Superior temporal gyrus (tissue), 1 donor: ENCODE results near the gene CHRND.

Experiments used
- DNase-seq: peaks from one replicate; pipeline ENCODE4 v3.0.0-alpha.2; 2016; ENCODE audit errors: extremely low spot score

The CHRND gene

DNA sequence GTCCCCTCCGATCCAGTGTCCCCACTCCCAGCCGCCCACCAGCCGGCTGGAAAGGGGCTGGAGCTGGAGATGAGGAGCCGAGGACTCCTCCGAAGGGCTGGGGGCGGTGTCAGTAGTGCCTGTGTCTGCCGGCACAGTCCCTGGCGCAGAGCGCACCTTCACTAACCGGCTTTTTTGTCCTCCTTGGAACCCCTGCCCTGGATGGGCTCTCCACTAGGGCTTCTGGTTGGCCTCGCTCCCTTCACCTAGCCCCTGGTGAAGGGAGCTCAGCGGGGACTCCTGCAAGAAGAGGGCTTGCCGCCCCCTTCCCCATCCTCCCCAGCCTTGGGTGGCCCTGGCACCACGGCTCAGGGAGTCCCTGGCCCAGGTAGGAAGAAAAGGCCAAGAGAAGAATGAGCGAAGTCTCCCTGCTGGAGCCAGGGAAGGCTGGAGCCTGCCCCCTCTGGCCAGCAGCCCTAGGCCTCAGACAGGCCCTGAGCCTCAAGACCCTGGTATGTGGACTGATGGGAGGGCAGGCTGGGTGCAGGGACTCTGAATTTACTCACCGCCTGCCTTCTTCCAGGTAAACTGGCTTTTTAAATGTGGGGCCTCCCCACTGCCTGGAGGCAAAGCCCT, 37.8 kb upstream of the CHRND start:
- DNase-seq = no peak

DNA sequence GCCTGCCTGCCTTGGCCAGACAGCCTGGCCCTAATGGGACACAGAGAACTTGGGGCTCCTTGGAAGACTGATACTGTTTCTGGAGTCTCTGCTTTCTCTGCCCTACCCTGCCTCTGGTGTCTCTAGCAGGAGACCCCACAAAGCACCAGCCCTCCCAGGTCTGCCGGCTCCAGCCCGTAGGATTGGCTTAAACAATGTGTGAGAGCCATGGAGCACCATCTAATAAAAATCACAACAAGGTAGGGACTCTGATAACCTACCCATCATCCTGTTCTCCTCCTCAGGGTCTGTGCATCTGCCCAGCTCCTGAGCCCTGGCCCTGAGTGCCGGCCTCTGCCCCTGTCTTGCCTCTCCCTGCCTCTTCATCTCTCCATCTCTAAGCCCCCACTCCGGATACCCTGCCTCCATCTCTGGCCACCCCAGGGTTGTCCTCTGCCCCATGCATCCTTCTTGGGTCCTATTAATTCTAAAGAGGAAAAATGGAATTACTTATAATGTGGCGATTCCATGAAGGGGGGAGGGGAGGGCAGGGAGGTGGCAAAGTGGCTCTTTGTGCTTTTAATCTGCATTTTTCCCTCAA, 37.1 kb upstream of the CHRND start:
- DNase-seq = no peak

DNA sequence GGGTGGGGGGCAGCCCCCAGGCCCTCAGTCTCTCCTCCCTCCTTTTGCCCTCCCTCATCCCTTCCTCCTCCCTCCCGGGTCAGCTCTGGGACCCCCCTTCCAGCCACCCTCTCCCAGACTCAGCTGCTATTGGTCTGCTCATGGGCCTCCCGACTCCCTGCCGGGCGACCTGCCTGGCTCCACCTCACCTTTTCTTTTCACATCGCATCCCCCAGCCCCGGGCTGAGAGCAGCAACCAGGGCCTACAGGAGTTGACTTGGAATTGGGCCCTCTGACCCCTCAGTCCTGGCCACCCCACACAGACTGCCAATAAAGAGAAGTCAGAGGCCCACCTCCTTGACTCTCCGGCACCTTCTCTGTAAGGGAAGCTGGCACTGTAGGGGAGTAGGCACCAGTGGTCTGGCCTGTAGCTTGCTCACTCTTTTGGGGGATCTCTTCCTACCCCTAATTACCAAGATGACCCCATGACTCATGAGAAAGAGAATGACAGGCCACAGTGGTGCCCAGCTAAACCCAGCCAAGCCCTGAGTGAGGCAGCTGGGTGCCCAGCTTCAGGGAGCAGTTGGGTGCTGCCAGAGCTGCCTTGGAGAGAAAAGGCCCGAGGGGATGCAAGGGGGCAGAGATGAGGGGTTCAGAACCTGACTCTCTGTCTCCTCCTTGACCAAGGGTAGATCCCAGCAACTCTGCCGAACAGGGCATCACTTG, 36.3 kb upstream of the CHRND start:
- no peak for DNase-seq

DNA sequence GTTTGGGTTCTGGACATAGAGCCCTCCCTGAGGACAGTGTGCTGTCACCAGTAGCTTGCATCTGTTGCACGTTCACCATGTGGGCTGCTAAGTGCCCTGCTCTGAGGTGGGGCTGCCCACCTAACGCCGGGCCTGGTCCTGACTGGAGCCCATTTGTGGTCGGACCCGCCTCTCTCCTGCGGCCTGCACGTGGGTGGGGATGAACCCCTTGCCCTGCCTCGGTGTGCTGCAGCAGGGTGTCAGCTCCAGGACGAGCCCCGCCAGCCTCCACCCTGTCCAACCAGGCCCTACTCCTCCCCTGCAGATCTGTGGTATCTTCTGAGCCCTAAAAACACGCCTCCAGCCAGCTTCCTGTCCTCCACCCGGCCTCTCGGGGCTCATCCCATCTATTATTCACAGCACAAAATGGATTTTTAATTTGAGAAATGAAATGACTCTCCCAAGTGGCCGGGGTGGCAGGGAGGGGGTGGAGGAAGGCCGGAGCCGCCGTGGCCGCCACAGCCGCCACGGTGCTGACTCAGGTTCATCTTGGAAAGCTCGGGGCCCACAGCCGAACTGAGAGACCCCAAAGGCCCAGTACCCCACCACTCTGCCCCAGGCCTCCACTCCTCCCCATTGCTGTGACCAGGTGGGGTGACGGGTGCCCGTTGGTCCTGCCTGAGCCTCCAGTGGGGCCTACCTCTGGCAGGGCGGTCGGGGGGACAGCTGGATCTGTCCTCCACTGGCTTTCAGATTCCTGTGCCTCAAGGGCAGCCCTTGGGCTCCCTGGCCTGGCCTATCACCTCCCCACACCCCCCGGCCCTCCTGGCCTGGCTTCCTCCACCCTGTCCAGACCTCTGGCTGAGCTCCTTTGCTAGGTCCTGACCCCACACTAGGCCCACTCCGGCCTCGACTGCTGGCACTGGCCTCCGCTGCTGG, 35.5 kb upstream of the CHRND start:
- no peak for DNase-seq

DNA sequence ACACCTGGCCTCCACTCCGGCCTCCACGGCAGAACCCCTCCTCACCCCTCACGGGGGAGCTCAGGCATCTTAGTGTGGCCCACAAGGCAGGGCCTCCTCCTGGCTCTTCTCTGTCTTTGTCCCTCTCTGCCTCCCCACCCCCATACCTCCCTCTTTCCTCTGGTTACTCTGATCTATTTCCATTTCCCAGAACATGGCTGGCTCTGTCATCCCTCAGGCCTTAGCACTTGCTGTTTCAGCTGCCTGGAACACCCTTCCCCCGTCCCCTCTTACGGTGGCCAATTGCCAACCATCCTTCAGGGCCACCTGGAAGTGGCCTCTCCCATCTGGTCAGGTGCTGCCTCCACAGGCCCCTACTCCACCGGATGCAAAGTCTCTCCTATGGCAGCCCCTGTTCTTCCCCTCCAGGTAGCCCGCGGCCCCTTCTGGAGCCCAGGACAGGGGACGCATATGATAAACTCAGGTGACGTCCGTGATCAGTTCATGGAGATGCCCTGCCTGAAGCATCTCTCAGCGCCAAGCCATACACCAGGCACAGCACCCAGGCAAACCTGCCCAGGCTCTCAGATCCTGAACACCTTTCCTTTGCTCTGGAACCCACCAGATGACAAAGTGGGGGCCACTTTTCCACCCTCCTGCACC, 34.7 kb upstream of the CHRND start:
- no peak for DNase-seq

DNA sequence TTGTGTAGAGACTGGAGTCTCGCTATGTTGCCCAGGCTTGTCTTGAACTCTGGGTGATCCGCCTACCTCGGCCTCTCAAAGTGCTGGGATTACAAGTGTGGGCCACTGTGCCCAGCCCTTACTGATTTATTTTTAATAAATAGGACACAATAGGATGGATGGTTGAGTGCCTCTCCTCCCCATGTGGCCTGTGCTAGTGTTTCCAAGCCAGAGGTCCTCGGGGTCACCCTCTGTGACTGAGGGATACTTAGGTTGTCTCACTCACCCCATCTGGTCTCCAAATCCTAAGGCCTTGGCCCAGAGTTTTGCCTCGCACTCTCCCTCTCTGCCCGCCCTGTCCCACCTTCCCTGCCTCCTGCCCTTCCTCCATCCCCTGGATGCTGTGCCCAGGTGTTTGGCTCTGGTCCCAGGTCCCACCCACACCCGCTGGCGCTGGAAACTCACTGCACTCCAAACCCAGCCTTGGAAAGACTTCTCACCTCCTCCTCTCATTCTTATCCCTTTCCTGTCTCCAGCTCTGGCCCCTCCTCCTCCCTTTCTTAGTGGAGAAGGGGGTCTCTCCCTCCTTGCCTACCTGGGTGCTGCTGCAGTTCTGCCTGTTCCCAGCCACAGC, 33.6 kb upstream of the CHRND start:
- no peak for DNase-seq

DNA sequence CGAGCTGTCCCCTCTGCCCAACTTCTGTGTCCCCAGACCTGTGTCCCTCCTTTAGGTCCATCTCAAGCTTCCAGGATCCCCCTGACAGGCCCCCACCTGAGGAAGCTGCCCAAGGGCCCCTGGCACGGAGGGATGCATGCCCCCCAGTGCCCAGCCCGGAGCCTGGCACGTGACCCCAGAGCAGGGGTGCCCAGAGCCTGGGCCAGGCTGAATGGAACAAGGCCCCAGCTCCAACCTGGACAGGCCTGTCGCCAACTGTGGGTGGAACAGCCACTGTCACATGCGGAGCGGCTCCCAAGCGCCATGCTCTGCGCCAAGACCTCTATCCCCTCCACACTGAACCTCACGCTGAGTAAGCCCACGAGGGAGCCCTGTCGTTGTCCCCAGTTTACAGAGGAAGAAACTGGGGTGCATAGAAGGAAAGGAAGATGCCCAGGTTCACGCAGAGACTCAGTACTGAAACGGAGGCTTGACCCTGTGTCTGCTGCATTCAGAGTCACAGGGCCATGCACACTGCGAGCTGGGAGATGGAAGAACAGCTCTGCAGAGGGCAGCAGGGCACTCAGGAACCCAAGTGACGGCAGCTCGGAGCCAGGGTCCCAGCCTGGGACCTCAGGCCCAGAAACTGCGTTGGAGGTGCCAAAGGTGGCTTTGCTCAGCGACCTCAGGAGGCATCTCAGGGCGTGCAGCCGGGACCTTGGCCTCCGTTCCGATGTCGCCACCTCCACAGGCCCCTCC, 32.8 kb upstream of the CHRND start:
- no peak for DNase-seq

DNA sequence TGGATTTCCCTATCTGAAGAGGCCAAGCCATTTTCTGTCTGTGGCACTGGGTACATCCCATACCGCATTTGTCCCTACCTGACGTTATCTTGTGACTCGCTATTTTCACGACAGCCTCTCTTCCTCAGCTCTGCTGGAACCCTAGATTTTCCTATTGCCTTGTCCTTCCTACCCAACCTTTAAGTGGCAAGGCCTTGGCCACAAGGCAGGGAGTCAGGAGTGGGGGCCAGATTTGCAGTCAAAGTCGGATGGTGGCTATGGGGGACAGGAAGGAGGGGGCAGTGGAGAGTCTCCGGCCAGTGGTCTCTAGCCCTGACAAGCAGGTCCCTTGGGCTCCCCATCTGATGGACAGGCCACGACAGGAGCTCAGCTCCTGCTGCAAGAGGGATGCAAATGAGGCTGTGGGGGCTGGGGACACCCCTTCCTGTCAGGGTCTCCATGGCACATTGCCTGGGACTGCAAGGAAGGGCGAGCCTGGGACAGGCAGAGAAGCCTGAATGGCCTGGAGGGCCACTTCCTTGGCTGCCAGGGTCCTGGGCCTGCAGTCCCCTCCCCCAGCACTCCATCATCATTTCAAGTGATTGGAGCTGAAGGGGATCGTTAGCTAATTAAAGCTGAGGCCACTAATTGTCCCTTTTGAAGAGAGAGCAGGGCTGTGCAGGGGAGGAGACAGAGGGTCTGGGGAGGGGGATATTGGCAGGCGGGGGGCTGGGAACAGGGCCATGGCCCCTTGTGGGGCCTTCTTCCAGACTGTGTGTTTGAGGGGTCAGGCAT, 32.1 kb upstream of the CHRND start:
- no peak for DNase-seq

DNA sequence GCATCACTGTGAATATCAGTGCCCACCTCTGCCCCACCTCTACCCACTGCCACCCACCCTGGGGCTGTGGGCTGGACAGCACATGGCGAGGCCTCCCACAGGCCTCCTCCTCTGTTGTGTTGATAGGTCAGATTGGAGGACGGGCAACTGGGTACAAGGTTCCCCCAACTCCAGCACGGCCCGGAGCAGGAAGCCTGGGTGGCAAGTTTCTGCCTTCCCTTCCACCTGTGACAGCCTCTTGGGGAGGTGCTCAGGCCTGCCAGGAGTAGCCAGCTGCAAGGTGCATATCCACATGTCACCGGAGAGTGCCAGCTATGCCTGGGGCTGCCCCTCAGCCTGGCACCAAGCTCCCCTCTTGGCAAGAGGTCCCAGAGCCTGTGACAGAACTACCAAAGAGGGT, 31.4 kb upstream of the CHRND start:
- no peak for DNase-seq

DNA sequence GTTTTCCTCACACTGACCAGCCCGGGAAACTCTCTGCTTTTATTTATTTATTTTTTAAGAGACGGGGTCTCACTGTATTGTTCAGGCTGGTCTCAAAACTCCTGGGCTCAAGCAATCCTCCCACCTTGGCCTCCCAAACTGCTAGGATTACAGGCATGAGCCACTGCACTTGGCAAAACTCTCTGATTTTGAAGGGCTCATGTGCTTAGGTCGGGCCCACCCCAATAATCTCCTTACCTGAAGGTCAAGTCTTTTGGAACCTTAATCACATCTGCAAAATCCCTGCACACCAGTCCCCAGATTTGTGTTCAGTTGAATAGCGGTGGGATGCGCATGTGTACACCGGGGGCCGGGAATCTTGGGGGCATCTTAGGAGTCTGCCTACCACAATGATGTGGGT, 30.7 kb upstream of the CHRND start:
- DNase-seq = no peak

DNA sequence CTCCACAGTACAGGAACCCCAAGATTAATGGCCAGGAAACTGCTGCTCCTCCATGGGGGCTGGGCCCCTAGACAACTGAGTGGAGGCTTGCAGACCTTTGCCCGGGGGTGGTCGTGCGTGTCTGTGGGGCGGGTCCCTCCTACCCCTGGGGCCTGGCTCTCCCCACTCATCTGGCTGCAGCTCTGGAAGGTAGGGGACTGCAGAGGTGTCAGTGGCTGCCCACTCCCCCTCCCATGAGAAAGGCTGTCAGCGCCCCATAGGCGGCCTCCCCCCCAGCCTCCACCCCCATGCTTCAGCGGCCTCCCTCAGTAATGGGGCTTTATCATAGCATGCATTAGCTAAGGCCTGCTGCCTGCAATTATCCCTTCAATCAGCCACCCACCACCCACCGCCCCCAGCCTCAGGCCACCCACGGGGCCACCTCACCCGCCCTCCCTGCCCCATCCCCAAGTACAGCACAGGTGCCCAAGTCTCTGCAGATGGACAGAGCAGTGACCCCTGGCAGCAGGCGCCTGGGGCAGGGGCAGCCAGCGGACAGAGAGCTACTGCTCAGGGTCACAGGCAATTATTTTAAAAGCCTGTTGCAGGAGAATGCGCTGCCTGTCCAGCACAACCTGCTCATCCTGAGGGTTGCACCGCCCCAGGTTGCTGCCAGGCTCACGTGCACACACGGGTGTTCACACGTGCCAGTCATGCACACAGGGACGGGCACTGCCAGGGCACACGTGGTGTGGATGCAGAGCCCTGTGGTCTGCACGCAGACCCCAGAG, 29.3 kb upstream of the CHRND start:
- no peak for DNase-seq

DNA sequence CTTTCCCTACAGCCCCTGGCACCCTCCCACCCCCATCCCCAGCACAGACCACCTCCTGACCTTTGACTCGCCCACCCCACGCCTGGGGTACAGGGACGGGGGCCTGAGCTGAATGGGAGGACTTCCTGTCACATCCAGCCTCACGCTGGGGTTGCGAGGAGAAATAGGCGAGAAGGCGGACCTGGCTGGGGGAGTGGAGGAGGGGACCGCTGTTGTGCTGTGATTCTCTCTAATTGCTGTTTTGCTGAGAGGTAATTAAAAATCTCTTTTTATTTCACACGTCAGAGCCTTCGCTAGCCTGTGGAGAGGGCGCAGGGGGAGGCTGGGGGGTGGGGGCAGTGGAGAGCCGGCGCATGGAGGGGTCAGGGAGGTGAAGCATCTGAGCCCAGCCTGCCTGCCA, 28.6 kb upstream of the CHRND start:
- DNase-seq = no peak

DNA sequence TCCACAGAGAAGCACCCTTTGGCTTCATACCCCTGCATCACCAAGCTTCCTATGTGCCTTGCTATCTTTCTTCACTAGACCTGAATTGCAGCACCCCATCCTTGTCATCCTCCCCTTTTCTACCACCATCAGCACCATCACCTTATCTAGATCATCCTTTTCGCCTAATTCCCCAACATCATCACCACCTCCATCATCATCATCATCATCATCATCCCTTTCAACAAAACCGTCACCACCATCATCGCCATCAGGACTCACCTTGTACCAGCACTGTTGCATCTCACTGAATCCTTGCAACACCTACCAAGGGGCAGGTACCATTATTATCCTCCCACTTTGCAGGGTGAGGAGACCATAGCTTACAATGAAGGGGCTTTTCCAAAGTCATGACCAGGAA, 27.5 kb upstream of the CHRND start:
- no peak for DNase-seq

DNA sequence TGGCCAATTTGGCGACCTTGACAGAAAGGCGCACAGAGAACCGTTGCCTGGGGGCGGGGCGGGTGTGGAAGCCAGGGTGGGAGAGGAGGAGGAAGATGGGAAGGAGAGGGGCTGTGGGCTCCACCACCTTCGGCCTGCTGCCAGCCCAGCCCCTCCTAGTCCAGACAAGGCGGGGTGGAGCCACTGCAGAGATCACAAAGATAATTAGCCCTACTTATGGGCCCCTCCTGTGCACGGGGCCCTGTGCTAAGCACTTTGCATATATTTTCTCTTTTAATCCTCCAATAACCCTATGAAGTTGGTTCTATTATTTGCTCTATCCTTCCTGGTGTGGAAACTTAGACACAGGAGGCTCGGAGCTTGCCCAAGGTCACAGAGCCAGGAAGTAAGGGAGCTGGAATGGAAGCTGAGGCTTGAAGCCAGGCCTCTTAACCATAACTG, 24.6 kb upstream of the CHRND start:
- DNase-seq = no peak

DNA sequence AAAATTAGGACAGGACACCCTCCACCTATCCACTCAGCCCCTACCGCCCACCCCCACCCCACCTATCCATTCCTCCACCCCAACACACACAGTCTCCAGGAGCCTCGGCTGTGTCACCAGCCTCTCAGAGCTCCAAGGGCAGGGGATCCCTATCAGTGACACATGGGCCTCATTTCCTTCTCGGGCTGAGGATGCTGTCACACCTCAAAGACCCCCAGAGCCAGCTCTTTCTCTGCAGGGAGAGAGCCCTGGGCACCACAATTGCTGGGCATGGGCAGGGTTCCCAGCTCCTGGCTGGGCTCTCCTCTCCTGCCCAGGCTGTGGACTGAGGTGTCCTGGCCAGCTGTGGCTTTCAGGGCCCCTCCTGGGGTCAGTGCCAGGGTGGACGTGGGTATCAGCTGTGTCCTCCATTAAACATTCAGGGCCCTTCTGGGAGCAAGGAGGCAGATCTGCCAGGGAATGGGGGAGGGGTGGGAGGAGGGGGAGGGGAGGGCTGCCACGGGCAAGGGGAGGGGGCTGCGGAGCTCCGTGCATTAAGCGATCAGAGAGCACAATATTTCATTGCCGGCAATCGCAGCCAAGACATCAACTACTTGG, 24.1 kb upstream of the CHRND start:
- DNase-seq = no peak

DNA sequence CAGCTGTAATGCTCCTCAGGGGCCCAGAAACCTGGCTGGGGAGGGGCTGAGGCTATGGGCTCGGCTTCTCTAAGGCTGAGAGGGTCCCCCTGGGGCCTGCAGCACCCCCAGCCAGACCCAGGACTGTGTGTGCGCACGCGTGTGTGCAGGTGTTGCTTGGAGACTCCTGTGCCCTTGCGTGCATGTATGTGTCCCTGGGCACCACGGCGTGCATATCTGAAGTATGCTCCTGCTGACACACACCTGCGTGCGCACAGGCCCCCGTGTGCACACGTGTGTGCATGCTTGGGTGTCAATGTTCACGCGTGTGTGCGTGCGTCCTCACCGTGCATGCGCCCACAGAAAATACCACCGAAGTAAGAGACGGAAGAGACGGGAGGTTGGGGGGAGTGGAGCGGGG, 23.4 kb upstream of the CHRND start:
- no peak for DNase-seq

DNA sequence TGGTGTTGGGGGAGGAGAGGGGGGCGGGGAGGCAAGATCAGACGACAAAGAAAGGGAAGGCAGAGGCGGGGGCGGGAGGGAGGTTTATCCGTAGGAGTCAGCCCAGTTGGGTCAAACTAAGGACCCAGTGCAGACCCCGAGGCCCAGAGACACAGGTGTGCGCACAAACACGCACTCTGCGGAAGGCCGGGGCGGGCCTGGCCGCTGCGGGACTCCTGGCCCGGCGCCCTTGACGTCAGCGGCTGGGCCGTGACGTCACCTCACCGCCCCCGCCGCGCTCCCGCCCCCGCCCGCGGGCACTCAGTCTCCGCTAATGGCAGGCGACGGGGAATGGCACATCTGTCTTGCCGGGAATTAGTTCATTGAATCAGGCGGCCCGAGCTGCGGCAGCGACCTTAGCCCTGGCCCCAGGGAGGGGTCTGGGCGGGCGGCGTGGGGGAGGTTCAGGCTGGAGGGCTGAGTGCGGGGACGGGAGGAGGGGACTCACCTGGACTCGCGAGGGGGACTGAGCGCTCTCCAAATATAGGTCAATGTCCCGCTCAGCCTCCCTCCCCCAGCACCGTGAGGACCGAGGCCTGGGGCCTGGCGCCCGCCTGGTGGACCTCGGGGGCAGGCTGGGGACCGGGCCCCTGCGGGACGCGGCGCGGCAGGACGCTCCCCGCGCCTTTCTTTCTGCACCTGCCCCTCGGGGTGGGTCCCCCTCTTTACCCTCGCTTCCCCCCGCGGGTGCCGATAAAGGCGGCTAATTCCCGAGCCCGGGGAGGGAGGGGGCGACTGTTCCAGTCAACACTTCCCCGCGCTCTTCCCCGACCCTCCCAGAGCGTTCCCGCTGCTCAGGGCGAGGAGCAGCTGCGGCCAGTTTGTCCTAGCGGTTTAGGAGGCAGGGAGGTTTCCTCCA, 22.8 kb upstream of the CHRND start:
- no peak for DNase-seq
